Left ventricle myocardium inferior (tissue), 1 donor: ENCODE data around the gene SPATA6. TPM values are rescaled to one million over a fixed set of nuclear protein-coding genes. Genes with fewer than 3 reads are reported as not detected.
"Not testable (repeated sequence)": the region's sequence is repeated elsewhere in the genome, so short reads cannot be mapped to it uniquely, and the experiment has no call there.

Experiments used
- DNase-seq: peaks from one replicate; pipeline ENCODE4 v3.0.0-alpha.2; 2020
- H3K27ac ChIP-seq: fragments of 200-600 bp; replicated peaks from 2 replicates; pipeline ENCODE4 v1.8.0; 2021
- H3K27me3 ChIP-seq: fragments of 200-600 bp; 2 replicates; pipeline ENCODE4 v1.8.0; 2021; ENCODE audit warnings: low read depth
- H3K36me3 ChIP-seq: fragments of 200-600 bp; 2 replicates; pipeline ENCODE4 v1.8.0; 2021
- H3K4me1 ChIP-seq: fragments of 200-600 bp; 2 replicates; pipeline ENCODE4 v1.8.0; 2021
- H3K4me3 ChIP-seq: fragments of 200-600 bp; 2 replicates; pipeline ENCODE4 v1.8.0; 2021; ENCODE audit warnings: mild to moderate bottlenecking, moderate library complexity
- H3K9me3 ChIP-seq: fragments of 200-600 bp; replicated peaks from 2 replicates; pipeline ENCODE4 v1.8.0; 2021
- intact Hi-C: fragments of 100-400 bp; cut with micrococcal nuclease; formaldehyde crosslinking; loops from one replicate; pipeline ENCODE4 v1.11.0; 2022
- total RNA-seq: library from RNA; stranded (reverse); fragmentation: NEBNext Ultra II Directional; extraction: Animal tissue kit (Norgen Biotek cat#: 25700); gene quantifications from one replicate; pipeline ENCODE4 v1.2.1, GENCODE V29; 2021
- TF ChIP-seq, protein P1 (sequence below): fragments of 200-600 bp; IDR thresholded peaks from 2 replicates; pipeline ENCODE4 v1.8.0; 2021; ENCODE audit warnings: antibody characterized with exemption, mild to moderate bottlenecking, borderline replicate concordance
- donor health status: DM: no; HTN: yes; CAD: no; lungs with severe emphysema.

SPATA6 gene
- total RNA-seq, 1 donor from 2014 or later, result 9.3 TPM

DNA sequence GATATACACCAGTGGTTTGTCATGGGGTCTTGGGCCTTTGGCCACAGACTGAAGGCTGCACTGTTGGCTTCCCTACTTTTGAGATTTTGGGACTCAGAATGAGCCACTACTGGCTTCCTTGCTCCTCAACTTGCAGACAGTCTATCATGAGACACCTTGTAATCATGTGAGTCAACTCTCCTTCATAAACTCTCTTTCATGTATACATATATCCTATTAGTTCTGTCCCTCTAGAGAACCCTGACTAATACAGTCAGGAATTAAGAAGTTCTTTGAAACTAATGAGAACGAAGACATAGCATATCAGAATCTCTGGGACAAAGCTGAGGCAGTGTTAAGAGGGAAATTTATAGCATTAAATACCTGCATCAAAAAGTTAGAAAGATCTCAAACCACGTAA, 138.7 kb downstream of the SPATA6 start:
- intact Hi-C loops, result no loop called here

DNA sequence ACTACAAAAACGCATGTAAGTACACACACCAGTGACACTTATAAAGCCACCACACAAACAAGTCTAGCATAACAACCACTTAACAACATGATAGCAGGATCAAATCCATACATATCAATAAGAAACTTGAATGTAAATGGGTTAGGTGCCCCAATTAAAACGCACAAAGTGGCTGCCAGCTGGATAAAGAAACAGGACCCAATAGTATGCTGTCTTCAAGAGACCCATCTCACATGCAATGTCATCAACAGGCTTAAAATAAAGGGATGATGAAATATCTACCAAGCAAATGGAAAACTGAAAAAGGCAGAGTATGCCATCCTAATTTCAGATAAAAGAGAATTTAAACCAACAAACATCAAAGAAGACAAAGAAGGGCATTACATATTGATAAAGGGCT, 139.9 kb downstream of the SPATA6 start:
- H3K9me3 ChIP-seq, result peaks cover 63% of the 10 kb centered on the region
- intact Hi-C loops, result no loop called here
- DNase-seq, result no peak
- TF ChIP-seq, protein P1, sequence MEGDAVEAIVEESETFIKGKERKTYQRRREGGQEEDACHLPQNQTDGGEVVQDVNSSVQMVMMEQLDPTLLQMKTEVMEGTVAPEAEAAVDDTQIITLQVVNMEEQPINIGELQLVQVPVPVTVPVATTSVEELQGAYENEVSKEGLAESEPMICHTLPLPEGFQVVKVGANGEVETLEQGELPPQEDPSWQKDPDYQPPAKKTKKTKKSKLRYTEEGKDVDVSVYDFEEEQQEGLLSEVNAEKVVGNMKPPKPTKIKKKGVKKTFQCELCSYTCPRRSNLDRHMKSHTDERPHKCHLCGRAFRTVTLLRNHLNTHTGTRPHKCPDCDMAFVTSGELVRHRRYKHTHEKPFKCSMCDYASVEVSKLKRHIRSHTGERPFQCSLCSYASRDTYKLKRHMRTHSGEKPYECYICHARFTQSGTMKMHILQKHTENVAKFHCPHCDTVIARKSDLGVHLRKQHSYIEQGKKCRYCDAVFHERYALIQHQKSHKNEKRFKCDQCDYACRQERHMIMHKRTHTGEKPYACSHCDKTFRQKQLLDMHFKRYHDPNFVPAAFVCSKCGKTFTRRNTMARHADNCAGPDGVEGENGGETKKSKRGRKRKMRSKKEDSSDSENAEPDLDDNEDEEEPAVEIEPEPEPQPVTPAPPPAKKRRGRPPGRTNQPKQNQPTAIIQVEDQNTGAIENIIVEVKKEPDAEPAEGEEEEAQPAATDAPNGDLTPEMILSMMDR, result no peak
- H3K27ac ChIP-seq, result no peak overlapping the region
- H3K4me1 ChIP-seq, result no peaks in the 10 kb centered on the region
- H3K4me3 ChIP-seq, result no peak overlapping the region
- peaks cover 56% of the 10 kb centered on the region for H3K36me3 ChIP-seq
- H3K27me3 ChIP-seq, result no peaks in the 10 kb centered on the region

More for the DNA sequence above, 138.7 kb downstream of the SPATA6 start:
- DNase-seq, result no peak
- H3K4me1 ChIP-seq, result no peaks in the 10 kb centered on the region
- H3K36me3 ChIP-seq, result peaks cover 60% of the 10 kb centered on the region
- H3K9me3 ChIP-seq, result peaks cover 56% of the 10 kb centered on the region
- TF ChIP-seq, protein P1, result no peak
- H3K27me3 ChIP-seq, result no peaks in the 10 kb centered on the region
- no peak overlapping the region for H3K27ac ChIP-seq
- no peak overlapping the region for H3K4me3 ChIP-seq

DNA sequence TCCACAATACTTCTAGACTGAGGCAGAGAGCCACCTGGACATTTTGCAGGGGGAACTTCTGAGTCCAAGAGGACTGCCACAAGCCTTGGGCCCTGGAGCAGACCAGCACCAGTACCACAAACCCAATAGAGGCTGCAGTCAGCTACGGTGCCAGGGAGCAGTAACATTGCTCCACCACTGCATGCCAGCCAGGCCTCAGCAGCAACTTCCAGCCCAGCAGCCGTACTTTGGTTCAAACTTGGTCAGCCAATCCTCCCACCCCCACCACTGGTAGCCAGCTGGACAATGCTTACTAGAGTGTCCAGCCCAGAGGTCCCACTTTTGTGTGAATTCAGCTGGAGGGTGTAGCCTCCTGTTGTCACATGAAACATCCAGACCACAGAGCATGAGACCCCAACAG, 142.1 kb downstream of the SPATA6 start:
- no peak overlapping the region for H3K27ac ChIP-seq
- peaks cover 53% of the 10 kb centered on the region for H3K36me3 ChIP-seq
- intact Hi-C loops, result no loop called here
- peaks cover 70% of the 10 kb centered on the region for H3K9me3 ChIP-seq
- DNase-seq, result peak; percentile 12
- no peaks in the 10 kb centered on the region for H3K4me1 ChIP-seq
- no peaks in the 10 kb centered on the region for H3K27me3 ChIP-seq
- TF ChIP-seq, protein P1, result no peak
- no peak overlapping the region for H3K4me3 ChIP-seq

DNA sequence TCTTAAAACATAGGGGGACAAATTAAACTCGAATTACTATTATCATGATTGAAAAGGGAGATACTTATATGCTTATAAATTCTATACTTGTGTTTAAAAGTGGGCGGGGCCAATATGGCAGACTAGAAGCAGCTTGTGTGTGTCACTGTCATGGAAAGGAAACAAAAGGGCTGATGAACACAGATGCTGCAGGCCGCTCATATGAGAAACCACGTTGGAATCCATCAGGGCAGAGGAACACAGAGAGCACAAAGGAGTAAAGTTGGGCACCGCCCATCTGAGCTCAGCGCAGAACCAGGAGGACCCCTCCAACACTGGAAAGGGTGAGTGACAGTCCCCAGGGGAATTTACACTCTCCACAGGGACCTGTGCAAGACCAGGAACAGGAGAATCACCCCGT, 142.5 kb downstream of the SPATA6 start:
- no peak for DNase-seq
- TF ChIP-seq, protein P1, result no peak
- Histone ChIP-seq H3K36me3 (peaks cover 54% of the 10 kb centered on the region), H3K4me1 (no peaks in the 10 kb centered on the region), H3K27ac (no peak overlapping the region), H3K4me3 (no peak overlapping the region), H3K9me3 (peaks cover 70% of the 10 kb centered on the region), H3K27me3 (no peaks in the 10 kb centered on the region)
- intact Hi-C loops, result no loop called here

DNA sequence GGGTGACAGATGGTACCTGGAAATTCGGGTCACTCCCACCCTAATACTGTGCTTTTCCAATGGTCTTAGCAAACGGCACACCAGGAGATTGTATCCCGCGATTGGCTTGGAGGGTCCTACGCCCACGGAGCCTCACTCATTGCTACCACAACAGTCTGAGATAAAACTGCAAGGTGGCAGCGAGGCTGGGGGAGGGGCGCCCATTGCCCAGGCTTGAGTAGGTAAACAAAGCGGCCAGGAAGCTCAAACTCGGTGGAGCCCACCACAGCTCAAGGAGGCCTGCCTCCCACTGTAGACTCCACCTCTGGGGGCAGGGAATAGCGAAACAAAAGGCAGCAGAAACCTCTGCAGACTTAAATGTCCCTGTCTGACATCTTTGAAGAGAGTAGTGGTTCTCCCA, 160.2 kb downstream of the SPATA6 start:
- Histone ChIP-seq H3K36me3 (peaks cover 28% of the 10 kb centered on the region), H3K9me3 (peaks cover 42% of the 10 kb centered on the region)
- H3K27ac ChIP-seq, H3K4me3 ChIP-seq, H3K4me1 ChIP-seq, intact Hi-C loops, DNase-seq, H3K27me3 ChIP-seq: not testable (repeated sequence)

DNA sequence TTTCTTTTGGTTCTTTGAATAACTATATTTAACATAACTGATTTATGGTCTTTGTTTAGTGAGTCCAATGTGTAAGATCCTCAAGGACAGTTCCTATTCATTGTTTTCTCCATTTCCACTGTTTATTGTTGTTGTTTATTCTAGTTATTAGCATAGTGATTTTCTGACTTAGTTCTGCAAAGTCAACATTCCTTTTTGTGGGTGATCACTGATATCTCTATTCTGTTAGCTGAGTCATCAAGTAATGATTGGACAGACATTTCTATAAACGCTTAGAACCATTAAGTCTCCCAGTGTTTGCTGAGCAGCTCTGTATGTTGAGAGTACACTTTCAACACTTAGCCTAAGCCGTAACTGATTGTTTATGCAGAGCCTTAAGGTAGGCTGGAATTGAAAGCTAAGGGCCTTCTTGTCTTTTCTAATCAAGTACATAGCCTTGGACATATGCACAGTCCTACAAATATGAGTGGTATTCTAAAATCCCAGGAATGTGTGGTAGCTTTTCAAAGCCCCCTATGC, 162.4 kb downstream of the SPATA6 start:
- H3K4me3 ChIP-seq, result no peak overlapping the region
- TF ChIP-seq, protein P1, result no peak
- H3K27ac ChIP-seq, result no peak overlapping the region
- no peak for DNase-seq
- no peaks in the 10 kb centered on the region for H3K4me1 ChIP-seq
- intact Hi-C loops, result no loop called here
- H3K36me3 ChIP-seq, result peaks cover 32% of the 10 kb centered on the region
- peaks cover 24% of the 10 kb centered on the region for H3K9me3 ChIP-seq
- H3K27me3 ChIP-seq, result no peaks in the 10 kb centered on the region
